Neural cell (in vitro differentiated cells): ENCODE data around the gene FSTL1.

Source experiments
- EP300 ChIP-seq: fragments of 450-650 bp; conservative IDR thresholded peaks from 2 replicates; pipeline ENCODE4 v1.6.1; 2014; ENCODE audit warnings: antibody characterized with exemption, mild to moderate bottlenecking, moderate library complexity; ENCODE audit not compliant: poor library complexity, severe bottlenecking
- EZH2 ChIP-seq: fragments of 200-600, 300-800 bp; shearing (Covaris generic), sonication (generic); IDR thresholded peaks from 2 replicates; pipeline ENCODE4 v1.6.1; 2014; ENCODE audit warnings: antibody characterized with exemption, low read length, borderline replicate concordance, mild to moderate bottlenecking; ENCODE audit not compliant: insufficient read depth, poor library complexity, severe bottlenecking
- RAD21 ChIP-seq: fragments of 450-650 bp; conservative IDR thresholded peaks from 2 replicates; pipeline ENCODE4 v1.6.1; 2014; ENCODE audit warnings: antibody characterized with exemption, mild to moderate bottlenecking, moderate library complexity
- SMC3 ChIP-seq: fragments of 450-650 bp; conservative IDR thresholded peaks from 2 replicates; pipeline ENCODE4 v1.6.1; 2014; ENCODE audit warnings: antibody characterized with exemption, mild to moderate bottlenecking, moderate library complexity; ENCODE audit not compliant: poor library complexity
- TAF1 ChIP-seq: IDR thresholded peaks from 2 replicates; pipeline ENCODE4 v1.6.1; 2012; ENCODE audit warnings: low read depth
- TF ChIP-seq, protein P1 (sequence below): fragments of 450-650 bp; IDR thresholded peaks from 2 replicates; pipeline ENCODE4 v1.5.1; 2014; ENCODE audit warnings: antibody characterized with exemption, mild to moderate bottlenecking, moderate library complexity; ENCODE audit not compliant: poor library complexity, severe bottlenecking
- TF ChIP-seq, protein P2 (sequence below): IDR thresholded peaks from 2 replicates; pipeline ENCODE4 v1.6.1; 2012; ENCODE audit warnings: borderline replicate concordance

DNA sequence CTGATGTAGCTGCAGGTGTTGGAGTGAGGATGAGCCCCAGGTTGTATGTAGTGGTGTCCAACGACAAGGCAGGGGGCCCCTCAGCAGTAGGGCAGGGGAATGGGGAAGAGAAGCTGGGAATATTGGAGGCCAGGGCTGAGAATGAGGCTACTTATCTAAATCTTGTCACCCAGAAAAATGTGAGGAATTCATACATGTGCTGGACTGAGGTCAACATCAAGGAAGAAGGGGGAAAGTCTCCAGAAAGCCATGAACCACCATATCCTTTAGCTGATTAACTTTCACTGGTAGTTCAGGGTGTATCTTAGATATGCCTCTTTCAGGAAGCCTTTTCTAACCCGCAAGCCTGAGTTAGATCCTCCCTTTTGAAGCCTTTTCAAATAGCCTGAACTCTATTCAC, 22.6 kb upstream of the FSTL1 start:
- TF ChIP-seq, protein P1, sequence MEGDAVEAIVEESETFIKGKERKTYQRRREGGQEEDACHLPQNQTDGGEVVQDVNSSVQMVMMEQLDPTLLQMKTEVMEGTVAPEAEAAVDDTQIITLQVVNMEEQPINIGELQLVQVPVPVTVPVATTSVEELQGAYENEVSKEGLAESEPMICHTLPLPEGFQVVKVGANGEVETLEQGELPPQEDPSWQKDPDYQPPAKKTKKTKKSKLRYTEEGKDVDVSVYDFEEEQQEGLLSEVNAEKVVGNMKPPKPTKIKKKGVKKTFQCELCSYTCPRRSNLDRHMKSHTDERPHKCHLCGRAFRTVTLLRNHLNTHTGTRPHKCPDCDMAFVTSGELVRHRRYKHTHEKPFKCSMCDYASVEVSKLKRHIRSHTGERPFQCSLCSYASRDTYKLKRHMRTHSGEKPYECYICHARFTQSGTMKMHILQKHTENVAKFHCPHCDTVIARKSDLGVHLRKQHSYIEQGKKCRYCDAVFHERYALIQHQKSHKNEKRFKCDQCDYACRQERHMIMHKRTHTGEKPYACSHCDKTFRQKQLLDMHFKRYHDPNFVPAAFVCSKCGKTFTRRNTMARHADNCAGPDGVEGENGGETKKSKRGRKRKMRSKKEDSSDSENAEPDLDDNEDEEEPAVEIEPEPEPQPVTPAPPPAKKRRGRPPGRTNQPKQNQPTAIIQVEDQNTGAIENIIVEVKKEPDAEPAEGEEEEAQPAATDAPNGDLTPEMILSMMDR: no peak
- TF ChIP-seq RAD21 (no peak), EZH2 (no peak), SMC3 (no peak), EP300 (no peak), TAF1 (no peak)
- TF ChIP-seq, protein P2, sequence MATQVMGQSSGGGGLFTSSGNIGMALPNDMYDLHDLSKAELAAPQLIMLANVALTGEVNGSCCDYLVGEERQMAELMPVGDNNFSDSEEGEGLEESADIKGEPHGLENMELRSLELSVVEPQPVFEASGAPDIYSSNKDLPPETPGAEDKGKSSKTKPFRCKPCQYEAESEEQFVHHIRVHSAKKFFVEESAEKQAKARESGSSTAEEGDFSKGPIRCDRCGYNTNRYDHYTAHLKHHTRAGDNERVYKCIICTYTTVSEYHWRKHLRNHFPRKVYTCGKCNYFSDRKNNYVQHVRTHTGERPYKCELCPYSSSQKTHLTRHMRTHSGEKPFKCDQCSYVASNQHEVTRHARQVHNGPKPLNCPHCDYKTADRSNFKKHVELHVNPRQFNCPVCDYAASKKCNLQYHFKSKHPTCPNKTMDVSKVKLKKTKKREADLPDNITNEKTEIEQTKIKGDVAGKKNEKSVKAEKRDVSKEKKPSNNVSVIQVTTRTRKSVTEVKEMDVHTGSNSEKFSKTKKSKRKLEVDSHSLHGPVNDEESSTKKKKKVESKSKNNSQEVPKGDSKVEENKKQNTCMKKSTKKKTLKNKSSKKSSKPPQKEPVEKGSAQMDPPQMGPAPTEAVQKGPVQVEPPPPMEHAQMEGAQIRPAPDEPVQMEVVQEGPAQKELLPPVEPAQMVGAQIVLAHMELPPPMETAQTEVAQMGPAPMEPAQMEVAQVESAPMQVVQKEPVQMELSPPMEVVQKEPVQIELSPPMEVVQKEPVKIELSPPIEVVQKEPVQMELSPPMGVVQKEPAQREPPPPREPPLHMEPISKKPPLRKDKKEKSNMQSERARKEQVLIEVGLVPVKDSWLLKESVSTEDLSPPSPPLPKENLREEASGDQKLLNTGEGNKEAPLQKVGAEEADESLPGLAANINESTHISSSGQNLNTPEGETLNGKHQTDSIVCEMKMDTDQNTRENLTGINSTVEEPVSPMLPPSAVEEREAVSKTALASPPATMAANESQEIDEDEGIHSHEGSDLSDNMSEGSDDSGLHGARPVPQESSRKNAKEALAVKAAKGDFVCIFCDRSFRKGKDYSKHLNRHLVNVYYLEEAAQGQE: no peak
